HepG2 (cell line): ENCODE data around the gene LRRC42. TPM values are rescaled to one million over a fixed set of nuclear protein-coding genes. Genes with fewer than 3 reads are reported as not detected.

Source experiments
- EED ChIP-seq: sonication (generic); formaldehyde crosslinking; IDR thresholded peaks from 2 replicates; pipeline ENCODE4 v1.5.0; 2020; ENCODE audit warnings: mild to moderate bottlenecking, missing genetic modification reagents
- FUBP1 ChIP-seq: sonication (generic); formaldehyde crosslinking; IDR thresholded peaks from 2 replicates; pipeline ENCODE4 v1.5.1; 2020; ENCODE audit warnings: missing genetic modification reagents, mild to moderate bottlenecking, borderline replicate concordance
- HNF1B ChIP-seq: sonication (generic); formaldehyde crosslinking; IDR thresholded peaks from 2 replicates; pipeline ENCODE4 v1.5.1; 2020; ENCODE audit warnings: mild to moderate bottlenecking, moderate library complexity, missing genetic modification reagents
- HOXA3 ChIP-seq: sonication (generic); formaldehyde crosslinking; IDR thresholded peaks from 2 replicates; pipeline ENCODE4 v1.5.0; 2020; ENCODE audit warnings: missing genetic modification reagents
- NFAT5 ChIP-seq: sonication (generic); formaldehyde crosslinking; IDR thresholded peaks from 2 replicates; pipeline ENCODE4 v1.4.0; 2020; ENCODE audit warnings: missing genetic modification reagents
- PHF8 ChIP-seq: sonication (generic); formaldehyde crosslinking; IDR thresholded peaks from 2 replicates; pipeline ENCODE4 v1.5.0; 2020; ENCODE audit warnings: missing genetic modification reagents
- POGZ ChIP-seq: sonication (generic); formaldehyde crosslinking; IDR thresholded peaks from 2 replicates; pipeline ENCODE4 v1.4.0; 2020; ENCODE audit warnings: mild to moderate bottlenecking, missing genetic modification reagents
- RFX1 ChIP-seq: fragments of 450-650 bp; IDR thresholded peaks from 2 replicates; pipeline ENCODE4 v1.6.1; 2017
- RXRB ChIP-seq: IDR thresholded peaks from 2 replicates; pipeline ENCODE4 v1.6.1; 2016; ENCODE audit warnings: borderline replicate concordance, missing genetic modification reagents, missing compliant biosample characterization
- TCF12 ChIP-seq, 2 experiments: fragments of 450-650 bp in 1 of 2; sonication (generic) in 1 of 2; formaldehyde crosslinking in 1 of 2; IDR thresholded peaks; 2 replicates each; pipeline versions ENCODE4 v1.6.1 to v1.8.0; 2017 to 2022; ENCODE audit warnings: antibody characterized with exemption in 1 of 2, mild to moderate bottlenecking in 1 of 2, missing genetic modification reagents in 1 of 2, moderate library complexity in 1 of 2
- THYN1 ChIP-seq: sonication (generic); formaldehyde crosslinking; IDR thresholded peaks from 2 replicates; pipeline ENCODE4 v1.8.1; 2023; ENCODE audit warnings: low read depth, mild to moderate bottlenecking, moderate library complexity, missing genetic modification reagents, borderline replicate concordance
- ZC3H13 ChIP-seq: sonication (generic); formaldehyde crosslinking; IDR thresholded peaks from 2 replicates; pipeline ENCODE4 v1.8.1; 2023; ENCODE audit warnings: mild to moderate bottlenecking, missing genetic modification reagents, moderate library complexity
- ZFY ChIP-seq: sonication (generic); formaldehyde crosslinking; IDR thresholded peaks from 2 replicates; pipeline ENCODE4 v1.4.0; 2020; ENCODE audit warnings: missing genetic modification reagents
- ZNF34 ChIP-seq: sonication (generic); formaldehyde crosslinking; IDR thresholded peaks from 2 replicates; pipeline ENCODE4 v1.4.0; 2020; ENCODE audit warnings: mild to moderate bottlenecking, missing genetic modification reagents, borderline replicate concordance
- ZNF687 ChIP-seq: sonication (generic); formaldehyde crosslinking; IDR thresholded peaks from 2 replicates; pipeline ENCODE4 v1.5.1; 2020; ENCODE audit warnings: mild to moderate bottlenecking, missing genetic modification reagents, moderate library complexity
- polyA plus RNA-seq, 8 experiments: library from polyadenylated mRNA; depleted of rRNA in 3 of 8; stranded (reverse) in 7 of 8; unstranded in 1 of 8; fragments of >200 nt; fragmentation: Illumina TruSeq in 4 of 8; extraction: Trizol in 4 of 8; gene quantifications; 2 replicates each; pipeline versions ENCODE4 v1.2.1 to v1.2.3, GENCODE V29; 2011 to 2016; ENCODE audit warnings: low read depth in 4 of 8, missing spikeins in 1 of 8, mixed read lengths in 1 of 8; ENCODE audit not compliant: insufficient read depth in 1 of 8
- total RNA-seq, 5 experiments: library from RNA; depleted of rRNA; stranded (reverse); fragments of >200 nt; fragmentation: Illumina TruSeq; extraction: Trizol; gene quantifications; 2 replicates each; pipeline ENCODE4 v1.2.3, GENCODE V29; 2016; ENCODE audit warnings: low read depth in 1 of 5

The LRRC42 gene
- total and polyA plus RNA-seq, 2 of the 13 experiments (the other 11 are each of a cell fraction or from before 2014, with no cell fraction given) = 30.6 to 43.6 TPM

GRCh38 chr1:53945433-53946251 lies 508 bp upstream of the LRRC42 start, which contains the start of gene IFT25 (continued):
- TF ChIP-seq EED (CRISPR knock-in tag) (no peak), ZNF34 (CRISPR knock-in tag) (no peak), RFX1 (no peak), ZC3H13 (CRISPR knock-in tag) (peak; percentile 69), THYN1 (CRISPR knock-in tag) (no peak), POGZ (CRISPR knock-in tag) (peak; percentile 33; the same call in 1 of the 2 replicates), ZNF687 (CRISPR knock-in tag) (peak; percentile 79), HOXA3 (peak; percentile 31; the same call in 1 of the 2 replicates), FUBP1 (no peak), RXRB (CRISPR knock-in tag) (0 out of 2 replicates have a peak, but pooled peaks have one; percentile 20), NFAT5 (CRISPR knock-in tag) (0 out of 2 replicates have a peak, but pooled peaks have one; percentile 42), HNF1B (peak; percentile 47; the same call in 1 of the 2 replicates), PHF8 (CRISPR knock-in tag) (peak; percentile 80), TCF12 (IDR thresholded peaks at IDR 0.05) (no peak), TCF12 (CRISPR knock-in tag; IDR thresholded peaks at IDR 0.05) (0 out of 2 replicates have a peak, but pooled peaks have one; percentile 31), ZFY (CRISPR knock-in tag) (peak; percentile 90)
